Measurements from ENCODE around the gene CNOT9. TPM values are rescaled to one million over a fixed set of nuclear protein-coding genes. Genes with fewer than 3 reads are reported as not detected.

The CNOT9 gene
- total and polyA plus RNA-seq, 10 of the 15 experiments (the other 5 are each of a cell fraction or from before 2014, with no cell fraction given): 51.0 to 172 (median 98.2) TPM

GRCh38 chr2:218529990-218530389, 38.6 kb upstream of the CNOT9 start:
- Histone ChIP-seq H3K27me3 (replicated peaks in 1 of 2; ENCODE audit: control insufficient read depth in 2 of 2, insufficient read depth in 2 of 2, low read length in 1 of 2) (no peaks in the 10 kb centered on the region), H3K9ac (ENCODE audit: control insufficient read depth, insufficient read depth, low read length) (no peak overlapping the region), H2AFZ (ENCODE audit: control insufficient read depth, low read depth, low read length) (no peak overlapping the region), H3K4me1 (ENCODE audit: control insufficient read depth, insufficient read depth, low read length) (no peaks in the 10 kb centered on the region), H4K20me1 (ENCODE audit: control insufficient read depth, insufficient read depth) (no peaks in the 10 kb centered on the region), H3K79me2 (ENCODE audit: control insufficient read depth, insufficient read depth, low read length) (no peaks in the 10 kb centered on the region), H3K4me2 (ENCODE audit: control insufficient read depth, insufficient read depth) (no peak overlapping the region), H3K9me3 (replicated peaks; ENCODE audit: control insufficient read depth, insufficient read depth, low read length) (peaks cover 3% of the 10 kb centered on the region), H3K27ac (ENCODE audit: control insufficient read depth, insufficient read depth) (no peak overlapping the region), H3K4me3 (no peak overlapping the region), H3K36me3 (ENCODE audit: control insufficient read depth in 2 of 2, insufficient read depth in 2 of 2, low read length in 1 of 2) (peaks cover 9 to 14% of the 10 kb centered on the region in 2 experiments)
- intact Hi-C loops (cut with micrococcal nuclease; ENCODE audit: unreplicated experiment) (no loop called here), in situ Hi-C loops (cut with MboI) (no loop called here)
- no TSS peak for BruUV-seq (replicated peaks)
- ChIA-PET RAD21 (ENCODE audit: unreplicated experiment) (no interaction called here), CTCF (interaction anchor here (1.4 to 2.2 kb wide), 2 partner anchors 13 to 17 kb away, joined by 6 read pairs; no protein-coding TSS in a partner anchor), POLR2A (no interaction called here), SMC1A (ENCODE audit: uncharacterized antibody, unreplicated experiment) (no interaction called here)
- ATAC-seq (no peak), DNase-seq (ENCODE audit: low read depth, low spot score) (no peak), FAIRE-seq (no peak)
- 97% methylated on average over 2 of the region's 2 CpGs for WGBS (ENCODE audit: insufficient coverage, insufficient replicate concordance, low lambda C conversion rate, missing lambda C conversion rate)
- TF ChIP-seq POLR2AphosphoS2 (IDR thresholded peaks at IDR 0.05; ENCODE audit: low read depth, low read length): no peak
- TF ChIP-seq MTA2 (IDR thresholded peaks at IDR 0.05; ENCODE audit: low read depth): no peak
- no peak for TF ChIP-seq RUNX3 (IDR thresholded peaks at IDR 0.05; ENCODE audit: low read length)
- no peak for TF ChIP-seq JUNB (IDR thresholded peaks at IDR 0.05)
- no peak for TF ChIP-seq SIN3A (IDR thresholded peaks at IDR 0.05; ENCODE audit: low read depth, low read length)
- no peak for TF ChIP-seq CBX5 (IDR thresholded peaks at IDR 0.05; ENCODE audit: low read depth)
- TF ChIP-seq ESRRA (IDR thresholded peaks at IDR 0.05; ENCODE audit: low read length): no peak
- TF ChIP-seq KAT2A (conservative IDR thresholded peaks at IDR 0.05; ENCODE audit: control insufficient read depth, low read depth, low read length): no peak
- no peak for TF ChIP-seq ZNF217 (IDR thresholded peaks at IDR 0.05)

Measured in GM12878 (cell line).